GM04504 (cell line): ENCODE measurements around the gene PLRG1.
A peak's percentile ranks its signal among the peaks of the same experiment; 100 is the strongest.

ENCODE experiments used
- DNase-seq: peaks from one replicate; pipeline ENCODE4 v3.0.0-alpha.2; 2012; ENCODE audit warnings: low read depth

Gene PLRG1

DNA sequence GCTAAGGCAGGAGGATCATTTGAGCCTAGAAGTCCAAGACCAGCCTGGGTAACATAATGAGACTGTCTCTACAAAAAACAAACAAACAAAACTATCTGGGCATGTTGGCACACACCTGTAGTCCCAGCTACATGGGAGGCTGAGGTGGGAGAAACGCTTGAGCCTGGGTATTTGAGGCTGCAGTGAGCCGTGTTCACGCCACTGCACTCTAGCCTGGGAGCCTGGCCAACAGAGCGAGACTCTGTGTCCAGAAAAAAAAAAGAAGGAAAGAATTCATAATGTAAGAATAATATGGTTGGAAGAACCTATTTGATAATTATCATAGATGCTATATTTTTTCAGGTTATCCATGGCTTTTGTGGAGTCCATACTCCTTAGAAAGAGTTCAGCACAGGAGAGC is 32.6 kb downstream of the PLRG1 start:
- DNase-seq: no peak

DNA sequence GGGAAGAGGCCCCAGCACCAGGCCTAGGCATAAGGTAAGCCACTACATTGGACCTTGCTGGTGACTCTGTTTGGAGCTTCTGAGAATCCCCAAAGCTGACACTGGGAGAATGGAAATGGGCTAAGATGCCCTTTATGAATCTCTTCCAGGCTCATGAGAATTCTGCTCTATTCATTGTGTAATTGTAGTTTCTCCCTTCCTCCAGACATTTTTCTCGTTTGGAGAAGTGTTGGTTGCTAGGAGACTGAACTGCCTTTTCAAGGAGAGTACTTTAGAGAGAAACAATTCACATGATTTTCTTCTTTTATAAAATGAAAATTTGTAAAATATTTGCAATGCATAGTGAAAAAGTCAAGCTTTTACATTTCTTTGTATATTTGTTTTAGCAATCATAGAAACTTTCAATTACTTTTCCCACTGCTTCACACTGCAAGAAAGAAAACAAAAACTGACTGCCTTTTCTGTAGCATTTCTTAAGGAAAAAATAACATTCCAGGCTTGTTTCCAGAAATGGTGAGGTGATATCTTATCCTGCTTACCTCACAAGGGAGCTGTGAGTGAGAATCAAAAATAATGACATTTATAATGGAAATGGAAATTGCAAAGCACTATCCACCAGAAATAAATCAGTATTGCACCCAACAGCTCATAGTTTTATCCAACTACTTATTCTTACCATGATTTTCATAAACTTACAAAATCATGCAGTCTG is 33.7 kb downstream of the PLRG1 start:
- DNase-seq: no peak

DNA sequence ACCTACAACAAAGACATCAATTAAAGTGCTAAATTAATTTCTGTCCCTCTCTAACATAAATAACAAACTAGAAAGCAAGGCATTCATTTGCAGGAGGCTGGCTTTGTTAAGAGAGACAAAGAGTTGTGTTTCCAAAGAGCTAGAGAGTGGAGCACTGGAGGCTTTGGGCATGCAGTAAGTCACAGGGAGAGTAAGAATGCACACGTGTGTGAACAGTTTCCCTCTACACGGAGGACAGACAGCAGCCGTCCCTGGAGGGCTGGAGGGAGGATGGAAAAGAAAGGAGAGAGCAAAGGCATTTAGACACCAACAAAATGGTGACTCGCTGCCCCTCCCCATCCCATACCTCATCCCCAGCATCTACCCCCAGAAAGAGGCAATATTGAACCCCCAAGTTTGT is 38.2 kb downstream of the PLRG1 start:
- no peak for DNase-seq

DNA sequence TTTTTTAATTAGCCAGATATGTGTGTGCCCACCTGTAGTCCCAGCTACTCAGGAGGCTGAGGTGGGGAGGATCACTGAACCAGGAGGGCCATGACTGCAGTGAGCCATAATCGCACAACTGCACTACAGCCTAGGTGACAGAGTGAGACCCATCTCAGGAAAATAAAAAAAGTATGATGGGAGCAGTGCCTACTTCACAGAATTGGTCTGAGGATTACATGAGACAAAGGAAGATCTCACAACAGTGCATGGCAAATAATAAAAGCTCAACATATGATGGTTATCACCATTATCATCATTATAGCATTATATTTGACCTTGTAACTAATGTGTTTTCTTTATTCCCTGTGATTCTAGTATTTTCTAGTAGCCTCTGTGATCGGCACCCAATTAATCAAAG is 38.7 kb downstream of the PLRG1 start:
- DNase-seq: no peak

DNA sequence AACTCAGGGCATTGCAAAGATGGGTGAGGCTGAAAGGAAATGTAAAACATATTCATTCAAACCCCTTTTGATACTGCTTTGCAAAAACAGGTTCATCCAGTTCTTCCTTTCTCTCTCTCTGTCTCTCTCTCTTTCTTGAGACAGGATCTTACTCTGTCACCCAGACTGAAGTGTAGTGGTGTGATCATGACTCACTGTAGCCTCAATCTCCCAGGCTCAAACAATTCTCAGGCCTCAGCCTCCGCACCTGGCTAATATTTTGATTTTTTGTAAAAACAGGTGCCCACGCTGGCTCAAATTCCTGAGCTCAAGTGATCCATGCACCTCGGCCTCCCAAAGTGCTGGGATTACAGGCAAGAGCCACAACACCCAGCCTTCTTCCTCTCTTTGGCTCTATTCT is 43.0 kb downstream of the PLRG1 start:
- DNase-seq: no peak

DNA sequence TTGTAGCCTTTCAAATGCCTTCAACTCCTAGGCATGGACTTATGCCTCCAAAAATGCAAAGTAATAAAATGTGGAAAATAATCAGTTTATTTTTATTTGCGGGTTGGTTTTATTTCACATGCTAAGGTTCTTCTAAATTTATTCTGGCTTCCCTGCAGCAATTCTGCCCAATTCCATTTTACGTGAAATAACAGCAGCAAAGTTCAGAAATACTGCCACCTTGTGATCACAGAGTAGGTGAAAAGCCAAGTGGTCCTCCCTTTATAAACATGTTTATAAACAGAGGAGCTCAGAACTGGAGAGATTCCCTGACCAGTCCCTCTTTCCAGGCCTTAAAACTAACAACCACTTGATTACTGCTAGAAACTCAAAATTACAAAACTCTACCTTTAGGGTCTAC is 43.9 kb downstream of the PLRG1 start:
- peak; percentile 7 for DNase-seq

DNA sequence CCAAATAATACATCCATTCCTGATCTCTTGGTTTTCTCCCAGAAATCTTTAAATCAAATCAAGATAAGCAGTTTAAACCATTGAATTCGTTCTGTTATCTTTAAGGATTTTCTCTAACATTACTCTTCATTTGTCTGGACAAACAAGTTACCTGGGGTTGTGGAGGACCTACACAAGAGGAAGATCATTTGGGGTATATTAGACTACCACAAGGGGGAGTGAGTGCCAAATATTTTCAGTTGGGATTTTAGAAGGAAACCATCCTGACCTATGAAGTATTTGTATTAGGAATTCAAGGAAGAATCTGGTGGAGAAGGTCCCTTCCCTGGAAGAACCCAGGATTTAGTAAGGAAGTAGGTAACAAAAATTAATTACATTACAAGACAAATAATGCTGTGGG is 46.6 kb downstream of the PLRG1 start:
- DNase-seq: no peak

DNA sequence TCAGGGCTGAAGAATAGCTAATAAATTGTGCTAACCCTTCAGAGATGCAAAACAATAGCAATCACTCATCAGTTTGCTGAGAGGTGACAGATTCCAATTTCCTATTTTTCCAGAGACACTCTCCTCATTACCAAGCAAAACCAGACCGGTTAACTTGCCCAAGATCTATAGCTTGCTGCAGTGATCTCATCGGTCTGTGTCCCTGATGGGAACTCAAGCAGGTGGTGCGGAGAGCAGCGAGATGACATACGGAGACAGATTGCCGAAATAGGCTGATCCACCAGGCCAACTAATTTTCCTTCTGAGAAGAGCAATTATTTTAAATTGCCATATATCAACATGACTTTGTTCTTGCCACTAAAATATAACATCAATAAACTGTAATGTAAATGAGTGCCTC is 48.1 kb downstream of the PLRG1 start:
- no peak for DNase-seq

DNA sequence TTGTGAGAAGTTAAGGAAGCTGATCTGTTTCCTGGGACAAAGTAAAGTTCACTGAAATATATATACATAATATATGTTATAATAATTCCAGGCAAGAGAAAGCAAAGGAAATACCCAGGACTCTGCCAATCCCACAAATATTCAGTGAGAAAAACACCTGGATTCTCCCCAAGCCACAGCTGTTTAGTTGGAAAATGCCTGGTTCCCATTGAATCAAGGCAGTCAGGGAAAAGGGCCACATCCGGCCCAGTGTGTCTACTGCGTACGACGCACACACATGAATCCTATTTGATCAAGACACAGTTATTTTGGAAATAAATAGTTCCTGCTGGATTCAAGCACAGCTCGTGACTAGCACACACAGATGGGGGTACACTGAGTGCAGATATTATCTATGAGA is 52.3 kb downstream of the PLRG1 start:
- DNase-seq: no peak

DNA sequence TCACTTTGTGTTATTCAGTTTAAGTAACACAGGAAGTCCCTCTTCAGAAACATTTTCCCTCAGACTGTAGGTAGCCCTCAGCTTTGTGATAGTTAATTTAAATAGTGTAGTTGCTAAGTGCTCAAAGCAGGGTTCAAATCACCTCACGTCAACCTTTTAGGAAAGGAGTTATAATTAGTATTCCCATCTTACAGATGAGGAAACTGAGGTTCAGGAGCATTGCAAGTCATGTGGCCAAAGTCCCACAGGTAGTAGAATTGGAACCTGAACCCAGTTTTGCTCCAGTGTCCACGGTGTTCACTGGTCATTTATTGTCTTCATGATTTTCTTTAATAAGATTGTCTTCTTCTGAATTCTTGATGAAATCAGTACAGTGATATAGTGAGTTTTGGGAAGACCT is 54.3 kb downstream of the PLRG1 start:
- no peak for DNase-seq

DNA sequence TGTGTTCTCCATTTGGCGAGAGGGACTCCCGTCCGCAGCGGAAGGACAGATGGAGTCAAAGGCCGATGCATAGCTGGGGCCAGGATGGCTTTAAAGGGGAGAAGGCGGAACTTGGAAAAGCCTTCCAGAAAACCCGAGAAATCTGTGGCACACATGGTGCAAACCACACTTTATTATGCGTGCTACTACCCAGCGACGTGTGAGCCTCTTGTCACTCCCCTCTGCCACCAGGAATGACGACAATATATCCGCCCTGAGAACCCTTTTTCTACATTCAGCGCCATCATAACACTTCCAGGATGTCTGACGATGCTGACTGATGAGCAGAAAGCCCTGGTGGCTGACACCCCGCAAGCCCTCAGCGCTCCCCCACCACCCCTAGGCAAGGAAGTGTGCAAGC is 57.9 kb downstream of the PLRG1 start:
- DNase-seq: no peak

DNA sequence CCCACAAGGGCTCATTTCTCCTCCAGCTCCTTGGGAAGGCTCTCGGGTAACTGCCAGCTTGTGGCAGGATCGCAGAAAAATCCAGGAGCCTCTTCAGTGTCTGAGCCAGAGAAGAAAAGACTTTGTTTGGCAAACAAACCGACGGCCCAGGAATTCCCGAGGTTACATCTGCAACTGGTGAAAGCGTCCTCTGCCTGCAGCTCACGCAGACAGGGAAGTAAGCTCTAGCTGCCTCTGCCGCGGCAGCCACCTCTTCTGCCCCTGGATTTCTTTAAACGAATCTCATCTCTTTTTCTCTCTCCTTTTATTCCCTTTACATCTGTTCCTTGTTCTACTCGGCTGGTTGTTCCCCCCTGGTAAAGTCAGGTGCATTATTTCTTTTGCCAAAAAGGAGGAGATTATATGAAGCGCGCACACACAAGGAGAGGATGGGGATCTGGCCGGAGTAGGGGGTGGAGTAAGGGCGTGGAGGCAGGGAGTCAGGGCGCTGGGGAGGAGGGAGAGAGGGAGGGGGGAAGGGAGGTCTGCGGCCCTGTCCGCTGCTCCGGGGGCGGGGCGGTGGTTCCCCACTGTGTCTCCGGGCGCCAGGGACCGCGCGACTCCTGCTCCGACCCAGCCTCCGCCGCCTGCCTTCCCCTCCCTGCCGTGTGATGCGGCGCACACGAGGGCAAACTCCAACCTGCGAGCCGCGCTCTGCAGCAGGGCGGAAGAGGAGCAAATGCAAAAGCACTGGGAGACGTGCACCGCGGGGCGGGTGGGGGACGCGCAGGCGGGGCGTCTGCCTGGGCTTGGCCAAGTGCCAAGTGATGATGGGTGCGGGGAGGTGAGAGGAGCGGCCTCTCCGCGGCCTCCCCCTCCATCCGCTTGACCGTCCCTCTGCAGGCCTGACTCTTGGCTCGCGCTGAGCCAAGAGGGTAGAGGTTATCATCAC is 58.6 kb downstream of the PLRG1 start, which contains the start of gene DCHS2:
DCHS2 (minus strand) TSS at position 459 of the 931 bp plus-strand sequence; CDS start at position 15, 444 bp downstream.
- no peak for DNase-seq

DNA sequence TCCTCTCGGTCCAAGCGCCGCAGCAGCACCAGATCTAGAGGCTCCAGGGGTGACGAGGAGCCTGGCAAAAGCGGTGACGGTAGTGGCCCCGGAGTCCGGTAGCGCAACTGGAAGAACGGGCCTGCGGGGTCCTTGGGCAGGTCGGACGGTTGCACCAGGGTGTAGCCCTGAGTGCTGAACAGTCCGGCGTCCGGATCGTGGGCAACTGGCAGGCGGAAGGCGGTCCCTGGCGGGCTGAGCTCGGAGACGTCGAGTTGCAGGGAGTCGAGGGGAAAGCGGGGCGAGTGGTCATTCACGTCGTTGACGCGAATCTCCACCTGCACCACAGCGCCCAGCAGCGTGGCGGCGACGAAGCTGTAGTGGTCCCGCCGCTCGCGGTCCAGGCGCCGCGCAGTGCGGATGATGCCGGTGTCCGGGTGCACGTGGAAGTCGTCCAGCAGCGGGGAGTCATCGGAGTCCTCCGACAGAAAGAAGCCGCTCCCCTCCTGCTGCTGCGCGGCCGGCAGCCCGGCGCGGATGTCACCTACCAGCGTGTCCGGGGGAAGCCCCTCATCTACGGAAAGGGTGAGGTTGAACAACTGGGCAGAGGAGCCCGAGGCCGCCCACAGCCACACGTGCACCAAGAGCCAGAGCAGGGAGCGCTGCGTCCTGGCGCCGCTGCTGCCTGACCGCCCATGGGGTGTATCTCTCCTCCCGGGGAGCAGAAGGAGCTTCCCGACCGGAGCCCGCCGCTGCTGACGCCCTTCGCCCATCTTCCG is 59.4 kb downstream of the PLRG1 start:
- no peak for DNase-seq

DNA sequence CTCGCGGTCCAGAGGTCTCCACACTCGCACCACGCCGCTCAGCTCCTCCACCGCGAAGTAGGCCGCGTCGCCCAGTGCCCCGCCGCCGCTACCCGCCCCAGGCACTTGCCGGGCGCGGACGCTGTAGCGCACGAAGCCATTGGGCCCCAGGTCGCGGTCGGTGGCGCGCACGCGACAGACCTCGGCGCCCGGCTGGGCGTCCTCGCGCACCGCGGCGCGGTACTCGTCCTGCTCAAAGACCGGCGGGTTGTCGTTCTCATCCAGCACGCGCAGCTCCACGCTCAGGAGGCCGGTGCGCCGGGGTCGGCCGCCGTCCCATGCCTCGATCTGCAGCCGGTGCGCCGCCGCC is 60.0 kb downstream of the PLRG1 start:
- DNase-seq: no peak

DNA sequence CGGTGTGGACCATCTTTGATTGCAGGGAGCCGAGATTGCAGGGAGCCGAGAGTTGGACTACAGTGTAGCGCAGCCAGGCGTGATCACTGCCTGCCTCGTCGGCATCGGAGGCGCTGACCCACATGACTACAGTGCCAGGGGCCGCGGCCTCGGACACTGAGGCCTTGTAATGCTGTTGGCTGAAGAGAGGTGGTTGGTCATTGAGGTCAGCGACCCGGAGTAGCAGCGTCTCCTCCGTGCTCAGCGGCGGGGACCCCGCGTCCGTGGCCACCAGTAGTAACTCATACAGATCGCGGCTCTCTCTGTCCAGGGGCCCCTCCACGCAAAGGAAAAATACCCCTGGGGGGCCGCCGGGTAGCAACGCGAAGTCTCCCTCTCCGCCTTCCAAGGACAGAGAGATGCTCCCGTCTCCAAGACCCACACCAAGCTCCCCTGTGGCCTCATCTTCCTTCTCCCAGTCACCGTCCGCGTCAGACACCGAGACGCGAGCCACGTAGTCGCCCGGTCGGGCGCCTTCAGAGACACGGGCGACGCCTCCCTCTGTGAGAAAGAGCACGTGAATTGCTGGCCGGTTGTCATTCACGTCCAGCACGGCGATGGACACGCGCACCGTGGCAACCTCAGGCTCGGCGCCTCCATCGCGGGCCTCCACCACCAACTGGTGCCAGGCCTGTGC is 60.5 kb downstream of the PLRG1 start:
- no peak for DNase-seq

DNA sequence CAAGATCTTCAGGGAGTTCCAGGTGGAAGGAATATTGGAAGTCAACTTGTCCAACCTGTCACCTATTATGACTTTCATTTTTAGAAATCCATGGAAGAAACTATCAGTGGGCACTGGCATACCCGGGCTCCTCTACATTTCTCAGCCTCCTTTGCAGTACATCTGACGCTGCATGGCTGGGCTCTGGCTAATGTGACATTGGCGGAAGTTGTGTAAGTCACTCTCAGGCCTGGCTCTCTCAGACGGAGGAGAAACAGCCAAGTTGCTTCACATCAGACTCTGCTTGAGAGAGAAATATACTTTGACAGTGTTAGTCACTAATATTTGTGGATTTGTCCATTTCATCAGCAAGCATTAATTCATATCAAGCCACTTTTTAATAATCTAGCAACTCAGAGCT is 63.1 kb downstream of the PLRG1 start:
- no peak for DNase-seq

DNA sequence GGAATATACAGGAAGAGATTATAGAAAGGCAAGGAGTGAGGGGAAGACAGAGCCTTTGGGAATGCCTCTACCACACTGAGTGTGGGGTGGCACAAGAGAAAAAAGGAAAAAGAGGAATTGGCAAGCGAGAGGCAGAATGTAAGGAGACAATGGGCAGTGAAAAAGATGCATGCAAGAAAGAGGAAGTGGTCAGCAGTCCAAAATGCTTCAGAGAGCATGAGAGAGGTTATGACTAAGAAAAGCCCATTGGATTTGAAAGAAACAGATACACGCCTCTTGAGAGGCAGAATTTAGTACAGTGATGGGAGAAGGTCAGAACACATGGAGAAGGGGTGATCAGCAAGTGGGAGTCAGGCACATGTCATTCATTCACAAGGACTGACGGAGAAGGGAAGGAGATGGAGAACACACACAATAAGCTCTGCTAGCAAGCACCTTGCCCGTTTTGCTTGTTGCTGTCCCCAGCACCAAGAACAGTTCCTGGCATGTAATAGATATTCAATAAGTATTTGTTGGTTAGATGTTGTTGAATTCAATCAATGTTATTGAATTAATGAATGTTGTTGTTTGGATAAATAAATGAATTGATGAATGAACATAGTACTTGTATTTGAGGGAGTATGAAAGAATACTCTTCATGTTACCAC is 65.0 kb downstream of the PLRG1 start:
- DNase-seq: no peak
